Activated T-helper 2 cell treated with anti-CD3 and anti-CD28 coated beads, Interferon-gamma antibody, Interleukin-2, Interleukin-4, amounts not matched to agents 10 μg/mL and 5 μg/mL and 100 μg/mL, durations not matched to agents 14 hours and 24 hours and 36 hours (primary cell): ENCODE results near the gene FAM131B. TPM values are rescaled to one million over a fixed set of nuclear protein-coding genes. Genes with fewer than 3 reads are reported as not detected.

ENCODE experiments used
- DNase-seq: peaks from one replicate; pipeline ENCODE4 v3.0.0; 2021; ENCODE audit warnings: low spot score
- H3K27ac Mint-ChIP-seq: one replicate; pipeline ENCODE4 v1.8.0; 2021; ENCODE audit warnings: mixed read lengths
- H3K27me3 Mint-ChIP-seq: one replicate; pipeline ENCODE4 v1.8.0; 2021; ENCODE audit warnings: low read depth, mixed read lengths
- H3K36me3 Mint-ChIP-seq: one replicate; pipeline ENCODE4 v1.8.0; 2021; ENCODE audit warnings: low read depth, mixed read lengths
- H3K4me1 Mint-ChIP-seq: one replicate; pipeline ENCODE4 v1.8.0; 2021; ENCODE audit warnings: low read depth, mixed read lengths
- H3K4me3 Mint-ChIP-seq: one replicate; pipeline ENCODE4 v1.8.0; 2021; ENCODE audit warnings: low read depth, mild to moderate bottlenecking, moderate library complexity, mixed read lengths
- H3K9me3 Mint-ChIP-seq: one replicate; pipeline ENCODE4 v1.8.0; 2021; ENCODE audit warnings: mixed read lengths
- intact Hi-C: fragments of 100-400 bp; cut with micrococcal nuclease; formaldehyde crosslinking; loops from one replicate; pipeline ENCODE4 v1.15.1; 2023
- total RNA-seq: library from RNA; stranded (reverse); gene quantifications from 2 replicates; pipeline ENCODE4 v1.2.3, GENCODE V29; 2022

FAM131B gene
- total RNA-seq, 1 donor from 2014 or later: 1.3 TPM

GRCh38 chr7:143383642-143383957, 21.1 kb upstream of the FAM131B start:
- H3K9me3 Mint-ChIP-seq: no peaks in the 10 kb centered on the region
- H3K4me1 Mint-ChIP-seq: peaks cover 23% of the 10 kb centered on the region
- no peak overlapping the region for H3K4me3 Mint-ChIP-seq
- no peak for DNase-seq
- H3K27ac Mint-ChIP-seq: no peak overlapping the region
- H3K36me3 Mint-ChIP-seq: peaks cover 5% of the 10 kb centered on the region
- intact Hi-C loops: loop anchor here (5.0 kb wide), 2 partner anchors 76 to 121 kb away; partner anchors contain the start of gene GSTK1
- H3K27me3 Mint-ChIP-seq: no peaks in the 10 kb centered on the region

DNA sequence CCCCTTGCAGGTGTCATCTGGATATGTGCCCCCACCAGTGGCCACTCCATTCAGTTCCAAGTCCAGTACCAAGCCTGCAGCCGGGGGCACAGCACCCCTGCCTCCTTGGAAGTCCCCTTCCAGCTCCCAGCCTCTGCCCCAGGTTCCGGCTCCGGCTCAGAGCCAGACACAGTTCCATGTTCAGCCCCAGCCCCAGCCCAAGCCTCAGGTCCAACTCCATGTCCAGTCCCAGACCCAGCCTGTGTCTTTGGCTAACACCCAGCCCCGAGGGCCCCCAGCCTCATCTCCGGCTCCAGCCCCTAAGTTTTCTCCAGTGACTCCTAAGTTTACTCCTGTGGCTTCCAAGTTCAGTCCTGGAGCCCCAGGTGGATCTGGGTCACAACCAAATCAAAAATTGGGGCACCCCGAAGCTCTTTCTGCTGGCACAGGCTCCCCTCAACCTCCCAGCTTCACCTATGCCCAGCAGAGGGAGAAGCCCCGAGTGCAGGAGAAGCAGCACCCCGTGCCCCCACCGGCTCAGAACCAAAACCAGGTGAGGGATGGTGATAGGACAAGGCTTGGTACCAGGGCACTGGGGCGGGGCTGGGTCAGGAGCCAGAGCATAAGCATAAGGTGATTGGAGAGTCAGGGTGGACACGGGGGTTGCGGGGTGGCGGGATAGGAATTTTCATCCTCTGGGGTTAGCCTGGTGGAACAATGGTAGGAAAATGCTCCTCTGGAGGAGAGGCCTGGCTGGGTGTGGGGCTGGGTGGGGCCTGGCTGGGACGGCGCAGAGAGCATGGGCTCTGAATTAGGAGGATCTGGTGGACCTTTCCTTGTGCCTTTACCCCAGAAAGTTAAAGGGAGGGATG, 20.5 kb upstream of the FAM131B start:
- Mint-ChIP-seq H3K4me3 (peak overlapping the region; percentile 68), H3K27me3 (no peaks in the 10 kb centered on the region), H3K27ac (peak overlapping the region; percentile 45), H3K9me3 (no peaks in the 10 kb centered on the region), H3K4me1 (peaks cover 29% of the 10 kb centered on the region), H3K36me3 (peaks cover 5% of the 10 kb centered on the region)
- intact Hi-C loops: loop anchor here (5.0 kb wide), 2 partner anchors 76 to 121 kb away; partner anchors contain the start of gene GSTK1
- DNase-seq: no peak

DNA sequence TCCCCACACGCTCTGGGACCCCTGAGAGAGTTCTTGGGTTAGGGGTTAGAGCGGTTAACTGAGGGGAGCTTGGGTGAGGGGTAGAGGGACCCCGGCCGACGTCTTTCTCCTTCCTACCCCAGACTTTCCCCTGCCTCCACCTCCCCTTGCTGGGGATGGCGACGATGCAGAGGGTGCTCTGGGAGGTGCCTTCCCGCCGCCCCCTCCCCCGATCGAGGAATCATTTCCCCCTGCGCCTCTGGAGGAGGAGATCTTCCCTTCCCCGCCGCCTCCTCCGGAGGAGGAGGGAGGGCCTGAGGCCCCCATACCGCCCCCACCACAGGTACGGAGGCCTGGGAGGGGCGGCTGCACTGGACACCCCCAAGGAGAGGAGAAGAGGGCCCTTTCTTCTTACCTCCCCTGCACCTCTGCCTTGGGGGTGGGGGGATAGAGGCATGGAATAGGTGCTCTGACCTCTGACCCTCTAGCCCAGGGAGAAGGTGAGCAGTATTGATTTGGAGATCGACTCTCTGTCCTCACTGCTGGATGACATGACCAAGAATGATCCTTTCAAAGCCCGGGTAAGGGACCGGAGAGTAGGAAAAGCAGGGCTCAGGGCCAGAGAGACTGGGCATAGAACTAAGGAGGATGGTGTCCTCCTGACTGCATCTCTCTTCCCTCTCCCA, 19.7 kb upstream of the FAM131B start:
- no peaks in the 10 kb centered on the region for H3K36me3 Mint-ChIP-seq
- intact Hi-C loops: loop anchor here (5.0 kb wide), 2 partner anchors 75 to 120 kb away; partner anchors contain the start of gene GSTK1
- H3K27ac Mint-ChIP-seq: no peak overlapping the region
- H3K9me3 Mint-ChIP-seq: no peaks in the 10 kb centered on the region
- no peaks in the 10 kb centered on the region for H3K27me3 Mint-ChIP-seq
- H3K4me1 Mint-ChIP-seq: peaks cover 31% of the 10 kb centered on the region
- no peak for DNase-seq
- peak overlapping the region; percentile 68 for H3K4me3 Mint-ChIP-seq

- Mint-ChIP-seq H3K9me3 (no peaks in the 10 kb centered on the region), H3K27ac (no peak overlapping the region), H3K4me1 (peaks cover 37% of the 10 kb centered on the region), H3K4me3 (peak overlapping the region; percentile 68), H3K27me3 (no peaks in the 10 kb centered on the region), H3K36me3 (no peaks in the 10 kb centered on the region)
- no peak for DNase-seq
- intact Hi-C loops: loop anchor here (1.0 to 5.0 kb wide), 7 partner anchors 19 to 573 kb away; partner anchors contain the start of genes CASP2, FAM131B and GSTK1
Measured at GRCh38 chr7:143381427-143382125, 19.1 kb upstream of the FAM131B start.

DNA sequence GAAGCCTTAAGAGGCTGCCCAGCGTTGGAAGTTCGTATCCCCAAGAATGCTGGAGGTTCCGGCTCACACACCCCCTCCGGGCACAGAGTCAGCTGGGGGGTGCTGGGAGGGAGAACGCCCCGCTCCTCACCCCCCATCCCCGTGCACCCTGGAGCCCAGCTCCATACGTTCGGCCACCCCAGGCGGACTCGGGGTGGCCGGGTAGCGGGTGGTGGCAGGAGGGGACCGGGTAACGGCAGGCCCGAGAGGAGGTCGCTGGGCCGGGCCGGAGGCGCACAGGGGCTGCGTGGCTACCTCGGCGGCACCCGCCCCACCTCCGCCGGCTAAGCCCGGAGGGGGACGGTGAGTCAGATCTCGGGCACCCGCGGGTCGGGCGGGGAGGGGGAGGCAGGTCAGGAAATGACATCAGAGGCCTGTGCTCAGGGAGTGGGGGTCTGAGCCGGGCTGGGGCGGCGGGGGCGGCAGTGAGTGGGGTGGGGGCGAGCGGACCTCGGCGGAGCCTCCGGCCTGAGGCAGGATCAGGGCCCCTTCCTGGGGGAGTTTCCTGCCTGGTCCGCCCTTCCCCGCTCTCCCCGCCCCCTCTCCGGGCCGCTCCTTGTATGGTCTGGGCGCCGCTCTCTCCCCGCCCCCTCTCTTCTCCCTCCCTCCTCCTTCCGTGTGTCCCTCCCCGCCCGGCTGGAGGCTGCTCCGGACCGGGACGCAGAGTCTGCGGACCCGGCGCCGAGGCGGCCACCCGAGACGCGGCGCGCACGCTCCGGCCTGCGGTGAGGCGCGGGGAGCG, 18.3 kb upstream of the FAM131B start, which contains the start of gene ZYX:
ZYX (plus strand) TSS at position 700 of the 781 bp plus-strand sequence. CDS start 227 bp downstream, outside the sequence.
- Mint-ChIP-seq H3K36me3 (no peaks in the 10 kb centered on the region), H3K9me3 (no peaks in the 10 kb centered on the region), H3K27me3 (no peaks in the 10 kb centered on the region), H3K4me3 (peak within 1 kb of the TSS; percentile 85), H3K4me1 (peaks cover 44% of the 10 kb centered on the region), H3K27ac (peak within 1 kb of the TSS; percentile 89)
- peak; percentile 84 for DNase-seq
- intact Hi-C loops: loop anchor here (1.0 to 5.0 kb wide), 8 partner anchors 18 to 572 kb away; partner anchors contain the start of genes CASP2, FAM131B and GSTK1

DNA sequence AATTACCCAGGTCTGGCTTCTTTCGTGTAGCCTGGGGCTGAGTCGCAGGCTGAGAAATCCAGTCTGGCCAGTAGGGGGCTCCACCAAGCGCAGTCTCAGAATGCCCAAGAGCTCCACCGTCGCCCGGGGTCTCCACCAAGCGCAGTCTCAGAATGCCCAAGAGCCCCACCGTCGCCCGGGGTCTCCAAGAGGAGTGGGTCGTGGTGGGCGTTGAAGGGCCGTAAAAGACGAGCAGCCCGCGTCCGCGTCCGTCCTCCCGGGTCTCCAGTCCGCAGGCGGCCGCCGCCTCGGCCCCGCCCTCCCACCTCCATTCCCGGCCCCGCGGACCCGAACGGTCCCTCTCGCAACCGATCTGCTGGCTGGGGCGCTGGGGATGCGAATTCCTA, 17.7 kb upstream of the FAM131B start:
- Mint-ChIP-seq H3K4me3 (peak overlapping the region; percentile 85), H3K9me3 (no peaks in the 10 kb centered on the region), H3K36me3 (no peaks in the 10 kb centered on the region), H3K4me1 (peaks cover 50% of the 10 kb centered on the region), H3K27ac (peak overlapping the region; percentile 89), H3K27me3 (no peaks in the 10 kb centered on the region)
- peak; percentile 81 for DNase-seq
- intact Hi-C loops: loop anchor here (1.0 to 5.0 kb wide), 6 partner anchors 17 to 571 kb away; partner anchors contain the start of genes FAM131B and GSTK1

GRCh38 chr7:143379611-143380259, 17.2 kb upstream of the FAM131B start:
- no peak for DNase-seq
- Mint-ChIP-seq H3K36me3 (no peaks in the 10 kb centered on the region), H3K9me3 (no peaks in the 10 kb centered on the region), H3K27ac (peak overlapping the region; percentile 89), H3K27me3 (no peaks in the 10 kb centered on the region), H3K4me1 (peaks cover 55% of the 10 kb centered on the region), H3K4me3 (peak overlapping the region; percentile 85)
- intact Hi-C loops: loop anchor here (1.0 to 5.0 kb wide), 7 partner anchors 17 to 571 kb away; partner anchors contain the start of genes EPHA1, FAM131B and GSTK1

- intact Hi-C loops: no loop called here
- H3K4me1 Mint-ChIP-seq: peaks cover 65% of the 10 kb centered on the region
- H3K27ac Mint-ChIP-seq: no peak overlapping the region
- no peaks in the 10 kb centered on the region for H3K27me3 Mint-ChIP-seq
- H3K9me3 Mint-ChIP-seq: no peaks in the 10 kb centered on the region
- no peaks in the 10 kb centered on the region for H3K36me3 Mint-ChIP-seq
- no peak for DNase-seq
- no peak overlapping the region for H3K4me3 Mint-ChIP-seq
Measured at GRCh38 chr7:143376396-143376795, 13.9 kb upstream of the FAM131B start.

DNA sequence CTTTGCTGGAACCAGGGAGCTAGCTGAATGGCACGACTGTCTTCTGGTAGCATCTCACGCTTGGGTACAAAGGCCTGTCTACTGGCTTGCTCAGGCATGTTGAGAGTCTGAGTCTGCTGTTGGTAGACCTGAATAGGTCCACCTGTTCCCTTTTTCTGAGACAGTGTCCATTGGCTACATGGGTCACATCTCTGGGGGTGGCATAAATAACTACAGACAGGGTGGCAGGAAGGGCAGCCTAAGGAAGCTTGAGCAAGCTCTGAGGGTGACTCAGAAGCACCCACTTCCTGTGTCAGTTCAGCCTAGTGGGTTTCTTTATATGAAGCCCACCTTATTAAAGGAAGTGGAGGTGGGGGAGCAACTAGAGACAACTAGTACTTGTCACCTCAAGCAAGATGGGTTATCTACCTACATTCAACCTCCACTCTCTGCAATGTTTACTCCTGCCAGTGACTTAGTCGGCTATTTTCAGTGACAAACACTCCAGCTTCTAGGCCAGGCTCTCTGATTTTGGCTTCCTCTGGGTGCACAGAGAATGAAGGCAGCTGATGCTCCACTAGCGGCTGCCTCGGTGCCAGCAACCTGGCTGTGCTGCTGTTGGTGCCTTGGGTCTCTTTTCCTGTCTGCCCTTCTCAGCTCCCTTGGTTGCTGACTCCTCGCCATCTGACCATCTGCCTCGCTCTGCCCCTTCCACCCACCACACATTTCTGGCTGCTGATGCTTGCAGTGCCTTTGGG, 13.0 kb upstream of the FAM131B start:
- intact Hi-C loops: no loop called here
- H3K4me1 Mint-ChIP-seq: peaks cover 67% of the 10 kb centered on the region
- H3K27ac Mint-ChIP-seq: peak overlapping the region; percentile 76
- H3K27me3 Mint-ChIP-seq: no peaks in the 10 kb centered on the region
- H3K36me3 Mint-ChIP-seq: no peaks in the 10 kb centered on the region
- DNase-seq: no peak
- no peaks in the 10 kb centered on the region for H3K9me3 Mint-ChIP-seq
- H3K4me3 Mint-ChIP-seq: no peak overlapping the region

GRCh38 chr7:143374561-143374960, 12.0 kb upstream of the FAM131B start:
- no peak for DNase-seq
- intact Hi-C loops: no loop called here
- Mint-ChIP-seq H3K36me3 (no peaks in the 10 kb centered on the region), H3K27me3 (no peaks in the 10 kb centered on the region), H3K4me3 (no peak overlapping the region), H3K27ac (no peak overlapping the region), H3K4me1 (peaks cover 66% of the 10 kb centered on the region), H3K9me3 (no peaks in the 10 kb centered on the region)

- Mint-ChIP-seq H3K27ac (no peak overlapping the region), H3K4me1 (peaks cover 54% of the 10 kb centered on the region), H3K36me3 (no peaks in the 10 kb centered on the region), H3K27me3 (peaks cover 5% of the 10 kb centered on the region), H3K9me3 (no peaks in the 10 kb centered on the region), H3K4me3 (no peak overlapping the region)
- DNase-seq: no peak
- intact Hi-C loops: no loop called here
Measured at GRCh38 chr7:143373255-143373794, 10.8 kb upstream of the FAM131B start.
